HG02973 (cell line): ENCODE data around the gene OGA.

Experiments
- ATAC-seq: cut with Tn5 transposase; IDR thresholded peaks from one replicate; pipeline ENCODE4 v1.9.1; 2021; ENCODE audit warnings: moderate library complexity; ENCODE audit not compliant: unreplicated experiment

The OGA gene

DNA sequence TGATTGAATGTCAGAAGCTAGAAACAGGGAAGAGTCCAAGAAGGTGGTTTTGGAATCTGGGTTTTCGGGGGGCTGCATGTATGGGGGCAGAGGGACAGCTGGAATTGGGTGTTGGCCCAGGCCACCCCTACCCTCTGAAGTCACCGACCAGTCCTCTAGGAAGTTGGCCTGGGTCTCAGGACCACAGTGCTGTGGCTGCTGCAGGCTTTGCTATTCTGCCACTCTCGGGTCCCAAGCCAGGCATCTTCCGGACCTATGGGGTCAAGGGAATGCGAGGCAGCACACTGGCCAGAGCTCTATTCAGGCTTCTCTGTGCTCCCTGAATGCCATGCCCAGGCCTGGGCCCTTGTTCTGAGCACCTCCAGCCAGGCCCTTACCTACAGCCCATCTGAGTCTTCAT is 55.5 kb downstream of the OGA start:
- ATAC-seq, result no peak

DNA sequence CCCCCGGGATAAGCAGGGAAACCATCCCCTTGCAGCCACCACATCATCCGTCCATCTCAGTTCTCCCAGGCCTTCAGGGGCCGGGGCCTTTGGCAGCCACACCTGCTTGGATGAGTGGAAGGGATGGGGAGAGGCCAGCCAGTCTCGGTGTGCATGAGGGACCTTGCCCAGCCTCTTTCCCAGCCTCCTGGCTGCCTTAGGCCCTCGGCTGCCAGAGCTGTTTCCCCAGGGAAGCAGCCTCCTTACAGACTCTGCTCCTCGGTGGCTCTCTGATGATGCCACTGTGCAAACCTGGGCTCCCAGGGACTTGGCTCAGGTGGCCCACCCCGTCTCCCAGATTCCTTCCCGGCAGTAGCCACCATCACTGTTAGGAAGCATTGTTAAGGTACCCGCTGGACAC is 57.0 kb downstream of the OGA start:
- no peak for ATAC-seq

- ATAC-seq, result no peak
Measured at GRCh38 chr10:101760510-101760909, 57.7 kb downstream of the OGA start.

DNA sequence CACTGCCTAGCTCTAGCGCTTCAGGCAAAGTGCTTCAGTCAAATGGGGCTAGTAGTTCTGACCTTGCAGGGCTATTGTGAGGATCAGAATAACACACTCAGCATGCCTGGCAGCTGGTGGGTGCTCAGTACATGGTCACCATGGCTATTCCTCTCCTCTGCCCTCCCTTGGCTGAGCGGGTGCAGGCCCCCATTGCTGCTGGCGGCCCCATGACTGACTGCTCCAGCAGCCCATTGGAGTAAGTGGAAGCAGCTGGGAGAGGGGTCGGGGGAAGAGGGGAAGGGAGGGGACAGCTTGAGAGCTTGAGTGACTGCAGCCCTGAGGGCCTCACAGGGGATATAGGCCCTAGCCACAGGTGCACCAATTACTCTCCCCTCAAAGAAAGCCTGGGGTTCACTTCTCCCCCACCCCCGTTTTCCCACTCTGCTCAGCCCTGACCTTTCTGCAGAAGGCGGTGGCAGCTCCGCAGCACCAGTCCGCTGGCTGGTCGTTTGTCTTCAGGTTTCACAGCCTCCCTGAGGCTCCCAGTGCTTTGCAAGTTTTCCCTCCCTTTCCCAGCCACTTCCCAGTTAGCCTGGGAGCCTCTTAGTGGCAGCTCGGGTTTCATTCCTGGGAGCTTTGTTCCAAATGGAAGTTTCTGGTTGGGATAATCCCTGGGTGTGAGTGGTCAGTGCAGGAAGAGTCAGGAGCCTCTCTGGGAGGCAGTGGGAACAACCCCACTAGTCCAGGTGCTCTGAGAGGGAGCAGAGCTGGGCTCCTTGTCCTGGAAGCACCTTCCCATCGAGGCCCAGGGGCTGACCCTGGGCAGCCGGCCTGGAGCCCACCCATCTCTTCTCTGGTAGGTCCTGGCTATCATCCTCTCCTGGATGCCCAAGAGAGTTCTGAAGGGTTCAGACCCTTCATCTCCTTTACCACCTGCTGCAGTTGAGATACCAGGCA is 58.7 kb downstream of the OGA start:
- no peak for ATAC-seq

DNA sequence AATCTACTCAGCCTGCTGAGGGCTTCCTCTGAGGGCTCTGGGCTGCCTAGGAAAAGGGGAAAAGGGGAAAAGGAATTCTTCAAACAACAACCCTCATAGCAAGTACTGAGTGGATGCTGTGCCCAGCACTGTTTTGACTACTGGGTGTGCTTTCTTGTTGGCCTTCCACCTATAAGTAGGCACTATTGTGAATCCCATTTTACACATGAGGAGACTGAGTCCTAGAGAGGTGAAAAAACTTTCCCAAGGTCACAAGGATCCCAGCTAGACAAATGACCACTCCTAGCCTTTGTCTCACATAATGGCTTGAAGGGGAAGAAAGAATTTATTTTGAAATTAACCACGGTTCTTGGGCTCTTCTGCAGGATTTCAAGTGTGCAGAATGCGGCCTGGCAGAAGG is 59.4 kb downstream of the OGA start:
- ATAC-seq, result no peak

DNA sequence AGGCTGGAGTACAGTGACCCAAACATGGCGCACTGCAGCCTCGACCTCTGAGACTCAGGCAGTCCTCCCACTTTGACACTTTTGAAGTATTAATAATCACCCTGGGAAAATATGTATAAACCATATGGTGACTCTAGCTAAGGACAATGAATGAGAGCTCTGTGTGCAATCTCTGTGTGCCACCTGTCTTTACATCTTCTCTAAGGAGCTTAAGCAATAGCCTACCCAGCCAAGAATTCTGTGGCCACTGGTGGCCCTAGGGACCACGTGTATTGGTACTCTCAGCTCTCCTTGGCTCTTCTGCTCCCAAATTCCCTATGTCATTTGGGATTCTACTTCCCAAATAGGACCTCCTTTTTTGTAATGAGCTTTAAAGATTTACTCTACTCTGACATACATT is 66.0 kb downstream of the OGA start:
- ATAC-seq, result no peak

DNA sequence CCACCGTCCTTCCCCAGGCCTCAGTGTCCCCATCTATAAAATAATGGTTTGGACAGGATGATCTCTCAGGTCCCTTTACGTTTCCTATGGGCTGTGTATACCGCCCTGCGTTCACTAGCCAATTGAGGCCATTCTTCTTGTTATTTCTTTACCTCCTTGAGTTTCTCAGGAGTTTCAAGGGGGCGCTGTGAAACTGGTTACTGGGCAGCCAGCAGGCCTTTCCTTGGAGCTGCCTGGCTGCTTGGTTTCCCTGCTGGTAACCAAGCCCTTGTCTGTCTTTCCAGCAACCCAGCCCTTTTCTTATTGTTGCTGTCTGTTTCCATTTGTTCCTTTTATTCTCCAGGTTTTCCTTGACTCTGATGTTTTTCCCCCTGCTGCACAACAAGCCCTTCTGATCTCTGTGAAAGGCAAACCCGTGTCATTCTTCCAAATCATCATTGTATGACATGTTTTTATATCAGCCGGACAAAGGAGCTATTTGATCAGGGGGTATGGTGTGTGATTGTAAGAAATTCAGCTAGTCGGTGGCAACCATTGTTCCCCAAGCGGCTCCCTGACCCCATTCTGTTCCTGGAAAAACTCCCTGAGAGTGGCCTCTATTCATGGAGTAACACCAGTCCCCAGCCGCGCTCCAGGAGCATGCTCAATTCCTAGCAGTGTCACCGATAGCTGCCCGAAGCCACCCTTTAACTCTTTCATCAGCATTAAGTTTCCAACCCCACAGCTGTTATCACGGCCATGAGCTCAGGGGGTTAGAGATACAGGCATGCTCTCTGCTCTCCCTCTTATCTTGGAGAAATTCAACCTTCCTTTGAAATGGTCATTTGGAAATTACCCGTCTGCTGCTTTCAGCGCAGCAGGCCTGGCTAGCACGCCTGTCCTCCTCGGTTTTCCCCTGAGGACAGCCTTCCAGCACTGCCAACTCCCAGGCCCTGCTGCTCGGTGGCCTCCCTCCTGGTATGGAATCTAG is 68.9 kb downstream of the OGA start:
- no peak for ATAC-seq

- no peak for ATAC-seq
Measured at GRCh38 chr10:101748496-101748895, 69.7 kb downstream of the OGA start.

DNA sequence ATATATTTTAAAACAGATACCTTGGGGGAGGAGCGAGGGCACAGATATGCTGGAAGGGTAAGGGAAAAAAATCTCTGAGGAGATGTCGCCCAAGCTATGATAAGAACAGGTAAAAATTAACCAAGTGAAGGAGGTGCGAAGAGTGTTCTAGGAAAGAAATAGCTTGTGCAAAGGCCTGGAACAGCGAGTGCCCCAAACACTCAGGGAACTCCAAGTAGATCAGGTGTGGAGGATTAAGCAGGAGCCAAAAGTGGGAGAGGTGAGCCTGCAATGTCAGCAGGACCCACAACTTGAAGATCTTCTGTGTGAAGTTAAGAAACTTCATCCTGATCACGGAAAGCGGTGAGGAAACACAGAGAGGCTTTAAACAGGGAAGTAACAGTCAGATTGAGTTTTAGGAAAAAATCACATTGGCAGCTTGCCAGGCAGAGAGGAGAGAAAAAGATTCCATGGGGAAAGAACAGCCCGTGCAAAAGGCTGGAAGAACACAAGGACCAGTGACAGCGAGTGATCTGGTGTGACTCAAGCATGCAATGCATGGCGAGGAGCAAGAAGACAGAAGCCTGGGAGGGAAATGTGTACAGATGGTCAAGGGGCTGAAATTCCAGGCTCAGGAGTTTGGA is 73.1 kb downstream of the OGA start:
- ATAC-seq, result no peak

GRCh38 chr10:101744267-101744666 is 74.0 kb downstream of the OGA start:
- ATAC-seq, result no peak

DNA sequence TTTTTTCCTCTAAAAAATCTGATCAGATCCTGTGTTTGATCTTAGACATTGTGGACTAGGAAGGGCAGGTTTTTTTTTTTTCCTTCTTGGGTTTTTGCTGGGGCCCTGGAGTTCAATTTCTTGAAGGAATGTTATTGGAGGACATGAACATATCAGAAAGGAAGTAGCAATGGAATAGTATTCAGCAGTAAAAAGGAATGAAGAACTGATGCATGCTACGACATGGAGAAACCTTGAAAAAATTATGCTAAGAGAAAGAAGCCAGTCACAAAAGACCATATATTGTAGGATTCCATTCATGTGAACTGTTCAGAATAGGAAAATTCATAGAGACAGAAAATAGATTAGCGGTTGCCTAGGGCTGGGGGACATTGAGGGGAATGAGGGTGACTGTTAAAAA is 76.3 kb downstream of the OGA start:
- ATAC-seq, result no peak

GRCh38 chr10:101736666-101737065 is 81.6 kb downstream of the OGA start:
- no peak for ATAC-seq
